HFFc6 (cell line): ENCODE data around the gene VEGFB. TPM values are rescaled to one million over a fixed set of nuclear protein-coding genes. Genes with fewer than 3 reads are reported as not detected.
A peak's percentile ranks its signal among the peaks of the same experiment; 100 is the strongest.

Experiments used
- DNase-seq: peaks from one replicate; pipeline ENCODE4 v3.0.0-alpha.2; 2018
- H3K27ac Mint-ChIP-seq: 2 replicates; pipeline ENCODE4 v1.8.0; 2020; ENCODE audit warnings: mild to moderate bottlenecking, mixed read lengths
- H3K27me3 Mint-ChIP-seq: 2 replicates; pipeline ENCODE4 v1.8.0; 2021; ENCODE audit warnings: mild to moderate bottlenecking, moderate library complexity, mixed read lengths; ENCODE audit not compliant: insufficient read depth
- H3K36me3 Mint-ChIP-seq: 2 replicates; pipeline ENCODE4 v1.8.0; 2021; ENCODE audit warnings: low read depth, mixed read lengths
- H3K4me1 Mint-ChIP-seq: 2 replicates; pipeline ENCODE4 v1.8.0; 2020; ENCODE audit warnings: low read depth, mixed read lengths
- H3K4me3 Mint-ChIP-seq: 2 replicates; pipeline ENCODE4 v1.8.0; 2020; ENCODE audit warnings: mild to moderate bottlenecking, moderate library complexity, mixed read lengths
- H3K9me3 Mint-ChIP-seq: 2 replicates; pipeline ENCODE4 v1.8.0; 2020; ENCODE audit warnings: mild to moderate bottlenecking, mixed read lengths
- long read RNA-seq: library from polyadenylated mRNA; unstranded; transcript quantifications from one replicate; pipeline ENCODE4 v2.0.0, GENCODE V29; 2019
- total RNA-seq, 6 experiments: library from RNA; stranded (reverse); fragmentation: NEBNext Ultra II Directional; extraction: Animal tissue kit (Norgen Biotek cat#: 25700); gene quantifications; 2 replicates in 1 of 6; 3 replicates in 5 of 6; pipeline ENCODE4 v1.2.3, GENCODE V29; 2021
- TF ChIP-seq, protein P1 (sequence below): fragments of 200-600 bp; sonication (generic); IDR thresholded peaks from 2 replicates; pipeline ENCODE4 v1.5.0; 2021; ENCODE audit warnings: antibody characterized with exemption, mild to moderate bottlenecking

The VEGFB gene, protein sequence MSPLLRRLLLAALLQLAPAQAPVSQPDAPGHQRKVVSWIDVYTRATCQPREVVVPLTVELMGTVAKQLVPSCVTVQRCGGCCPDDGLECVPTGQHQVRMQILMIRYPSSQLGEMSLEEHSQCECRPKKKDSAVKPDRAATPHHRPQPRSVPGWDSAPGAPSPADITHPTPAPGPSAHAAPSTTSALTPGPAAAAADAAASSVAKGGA
- total RNA-seq = 10 to 100 TPM; 65.1 to 80.6 (median 71.2) TPM
- long read RNA-seq, partial matches to known transcripts = 12 of 13 reads
- long read RNA-seq, other reads (novel, unspliced or antisense) = 0 of 13 reads

DNA sequence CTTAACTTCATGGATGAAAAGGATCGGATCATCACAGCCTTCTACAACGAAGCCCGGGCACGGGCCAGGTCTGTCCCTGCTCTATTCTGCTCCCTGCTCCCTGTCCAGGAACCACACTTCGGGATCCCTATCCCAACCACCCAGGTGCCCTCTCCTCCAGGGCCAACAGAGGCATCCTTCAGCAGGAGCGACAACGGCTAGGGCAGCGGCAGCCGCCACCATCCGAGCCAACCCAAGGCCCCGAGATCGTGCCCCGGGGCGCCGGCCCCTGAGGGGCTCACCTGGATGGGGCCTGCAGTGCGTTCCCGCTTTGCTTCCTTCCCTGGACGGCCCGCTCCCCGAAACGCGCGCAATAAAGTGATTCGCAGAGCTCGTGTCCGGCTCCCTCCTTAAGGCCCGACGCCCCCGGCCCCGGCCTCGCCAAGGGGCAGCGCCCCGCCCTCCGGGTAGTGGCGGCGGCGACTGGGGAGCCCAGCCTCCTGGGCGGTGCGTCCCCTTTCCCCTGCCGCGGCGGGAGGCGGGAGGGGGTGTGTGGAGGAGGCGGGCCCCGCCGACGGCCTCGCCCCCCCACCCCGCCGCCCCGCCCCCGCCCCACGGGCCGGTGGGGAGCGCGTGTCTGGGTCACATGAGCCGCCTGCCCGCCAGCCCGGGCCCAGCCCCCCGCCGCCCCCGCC, at the start of gene VEGFB:
Gene VEGFB (plus strand): TSS at position 672 of the 674 bp plus-strand sequence. CDS start 250 bp downstream, outside the sequence.
- Mint-ChIP-seq H3K27me3 (no peaks in the 10 kb centered on the region), H3K36me3 (no peaks in the 10 kb centered on the region), H3K4me3 (peak within 1 kb of the TSS; percentile 84), H3K4me1 (peaks cover 22% of the 10 kb centered on the region), H3K9me3 (no peaks in the 10 kb centered on the region), H3K27ac (peak within 1 kb of the TSS; percentile 26; the same call in 1 of the 2 replicates)
- TF ChIP-seq, protein P1, sequence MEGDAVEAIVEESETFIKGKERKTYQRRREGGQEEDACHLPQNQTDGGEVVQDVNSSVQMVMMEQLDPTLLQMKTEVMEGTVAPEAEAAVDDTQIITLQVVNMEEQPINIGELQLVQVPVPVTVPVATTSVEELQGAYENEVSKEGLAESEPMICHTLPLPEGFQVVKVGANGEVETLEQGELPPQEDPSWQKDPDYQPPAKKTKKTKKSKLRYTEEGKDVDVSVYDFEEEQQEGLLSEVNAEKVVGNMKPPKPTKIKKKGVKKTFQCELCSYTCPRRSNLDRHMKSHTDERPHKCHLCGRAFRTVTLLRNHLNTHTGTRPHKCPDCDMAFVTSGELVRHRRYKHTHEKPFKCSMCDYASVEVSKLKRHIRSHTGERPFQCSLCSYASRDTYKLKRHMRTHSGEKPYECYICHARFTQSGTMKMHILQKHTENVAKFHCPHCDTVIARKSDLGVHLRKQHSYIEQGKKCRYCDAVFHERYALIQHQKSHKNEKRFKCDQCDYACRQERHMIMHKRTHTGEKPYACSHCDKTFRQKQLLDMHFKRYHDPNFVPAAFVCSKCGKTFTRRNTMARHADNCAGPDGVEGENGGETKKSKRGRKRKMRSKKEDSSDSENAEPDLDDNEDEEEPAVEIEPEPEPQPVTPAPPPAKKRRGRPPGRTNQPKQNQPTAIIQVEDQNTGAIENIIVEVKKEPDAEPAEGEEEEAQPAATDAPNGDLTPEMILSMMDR = no peak
- DNase-seq = no peak

DNA sequence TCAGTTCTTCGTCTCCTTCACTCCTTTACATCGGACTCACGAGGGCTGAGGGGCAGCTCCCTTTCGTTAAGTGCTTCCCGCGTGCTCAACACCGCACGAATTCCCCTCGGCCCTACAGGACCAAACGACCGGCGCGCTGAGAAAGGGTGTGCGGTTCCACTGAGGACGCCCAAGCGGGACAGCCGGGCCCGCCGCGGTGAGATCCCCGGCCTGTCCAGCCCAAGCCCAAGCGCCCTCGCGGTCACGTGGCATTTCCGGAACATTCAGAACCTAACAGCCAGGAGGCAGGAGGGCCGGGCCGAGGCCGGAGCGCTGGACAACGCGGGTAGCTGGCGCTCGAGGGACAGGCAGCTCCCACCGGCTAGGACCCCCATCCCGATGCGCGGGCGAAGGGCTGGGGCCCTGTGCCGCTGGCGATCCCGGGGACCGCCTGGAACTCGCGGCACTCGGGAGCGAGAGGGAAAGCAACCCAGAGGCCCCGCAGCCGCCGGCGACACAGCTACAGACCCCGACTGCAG, 49.1 kb upstream of the VEGFB start:
- Mint-ChIP-seq H3K27me3 (no peaks in the 10 kb centered on the region; the same call in 1 of the 2 replicates), H3K4me3 (peak overlapping the region; percentile 96), H3K4me1 (peaks cover 47% of the 10 kb centered on the region), H3K27ac (peak overlapping the region; percentile 97), H3K36me3 (peaks cover 11% of the 10 kb centered on the region; the same call in 1 of the 2 replicates), H3K9me3 (no peaks in the 10 kb centered on the region)
- TF ChIP-seq, protein P1 = peak; percentile 10; the same call in 1 of the 2 replicates
- DNase-seq = peak; percentile 85

DNA sequence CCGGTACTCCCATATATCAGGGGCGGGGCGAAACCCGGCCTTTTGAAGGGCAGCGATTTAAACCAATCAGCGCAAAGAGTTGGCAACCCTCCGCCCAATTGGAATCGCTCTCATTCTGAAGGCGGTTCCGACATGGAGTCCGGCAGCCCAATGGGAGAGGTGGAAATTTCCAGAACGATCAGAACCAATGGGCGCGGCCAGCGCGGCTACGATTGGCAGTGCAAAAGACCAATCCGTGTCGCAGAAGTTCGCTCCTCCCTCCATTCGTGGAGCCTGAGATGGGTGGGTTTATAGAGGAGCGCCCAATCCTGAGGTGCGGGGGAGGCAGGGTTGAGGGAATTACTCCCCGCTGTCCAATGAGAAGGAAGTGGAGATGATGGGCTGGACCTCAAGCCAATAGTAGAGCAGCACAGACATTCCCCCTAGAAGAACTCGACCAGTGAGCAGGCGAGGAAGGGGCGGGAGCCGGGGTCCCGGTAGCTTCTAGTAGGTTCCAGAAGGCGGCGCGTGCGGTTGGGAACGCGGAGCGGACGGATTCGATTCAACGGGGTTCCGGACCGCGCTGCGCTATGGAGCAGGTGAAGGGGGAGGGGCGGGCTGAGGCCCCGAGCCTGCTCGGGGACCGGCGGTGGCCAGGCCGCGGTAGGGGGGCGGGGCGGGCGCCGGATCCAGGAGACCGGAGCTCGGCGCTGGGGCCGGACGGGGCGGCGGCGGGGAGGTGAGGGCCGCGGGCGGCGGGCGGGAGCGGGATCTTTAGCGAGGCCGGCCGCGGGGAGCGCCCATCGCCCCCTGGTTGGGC, 48.5 kb upstream of the VEGFB start, which contains the start of gene STIP1:
Gene STIP1 (plus strand): TSS at position 479 of the 799 bp plus-strand sequence. CDS start 91 bp downstream, at position 570.
- Mint-ChIP-seq H3K9me3 (no peaks in the 10 kb centered on the region), H3K4me3 (peak within 1 kb of the TSS; percentile 96), H3K4me1 (peaks cover 43% of the 10 kb centered on the region), H3K36me3 (peaks cover 11% of the 10 kb centered on the region; the same call in 1 of the 2 replicates), H3K27me3 (no peaks in the 10 kb centered on the region; the same call in 1 of the 2 replicates), H3K27ac (peak within 1 kb of the TSS; percentile 97)
- TF ChIP-seq, protein P1 = peak; percentile 56
- DNase-seq = peak; percentile 100

DNA sequence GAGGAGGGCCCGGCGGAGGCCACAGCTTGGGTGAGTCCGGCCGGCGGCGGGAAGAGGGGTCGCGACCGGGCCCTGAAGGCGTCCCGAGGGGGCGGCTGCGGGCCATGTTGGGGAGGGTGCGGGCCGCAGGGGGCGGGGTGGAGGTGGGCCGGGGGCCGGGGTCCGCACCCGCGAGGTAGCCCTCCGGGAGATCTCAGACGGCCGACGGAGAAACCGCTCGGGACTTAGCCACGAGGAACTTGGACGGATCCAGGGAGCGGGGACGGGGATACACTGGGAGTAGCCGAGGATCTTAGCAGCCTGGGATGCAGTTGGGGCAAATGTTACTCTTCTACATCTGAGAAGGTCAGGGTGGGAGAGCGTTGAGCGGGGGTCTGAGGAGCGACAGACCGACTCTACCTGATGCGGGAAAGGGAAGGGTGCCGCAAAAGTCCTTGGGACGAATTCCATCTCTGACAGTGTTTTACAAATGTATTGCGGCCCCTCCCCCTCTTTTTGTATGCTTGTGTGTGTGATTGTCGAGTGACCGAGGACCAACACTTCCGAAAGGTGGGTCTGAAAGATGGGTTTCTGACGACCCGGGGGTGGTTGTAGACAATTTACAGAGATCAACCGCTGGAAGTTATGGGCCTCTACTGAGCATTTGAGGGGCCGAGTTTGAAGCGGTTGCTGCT, 47.8 kb upstream of the VEGFB start:
- no peak overlapping the region for H3K4me3 Mint-ChIP-seq
- no peaks in the 10 kb centered on the region; the same call in 1 of the 2 replicates for H3K27me3 Mint-ChIP-seq
- DNase-seq = no peak
- H3K4me1 Mint-ChIP-seq = peaks cover 36% of the 10 kb centered on the region
- H3K9me3 Mint-ChIP-seq = no peaks in the 10 kb centered on the region
- TF ChIP-seq, protein P1 = no peak
- no peak overlapping the region for H3K27ac Mint-ChIP-seq
- H3K36me3 Mint-ChIP-seq = peaks cover 11% of the 10 kb centered on the region; the same call in 1 of the 2 replicates
